Lower leg skin (tissue), 4 donors: ENCODE measurements around the gene CD28. TPM values are rescaled to one million over a fixed set of nuclear protein-coding genes. Genes with fewer than 3 reads are reported as not detected.

Experiments used
- DNase-seq, 2 donors: peaks; one replicate each; pipeline ENCODE4 v3.0.0-alpha.2; 2019; ENCODE audit warnings: low spot score in 2 of 2
- H3K4me3 ChIP-seq: fragments of 200-600 bp; sonication (generic); 2 replicates; pipeline ENCODE4 v1.5.1; 2017; ENCODE audit warnings: mild to moderate bottlenecking, low read depth; ENCODE audit not compliant: poor library complexity, severe bottlenecking
- CTCF ChIP-seq, 3 donors: fragments of 450-650 bp; IDR thresholded peaks; one replicate each; pipeline ENCODE4 v1.5.1; 2016; ENCODE audit warnings: antibody characterized with exemption in 3 of 3, mild to moderate bottlenecking in 3 of 3, moderate library complexity in 2 of 3
- POLR2A ChIP-seq, 2 donors: fragments of 450-650 bp; IDR thresholded peaks; one replicate each; pipeline ENCODE4 v1.6.1; 2016 to 2017; ENCODE audit warnings: antibody characterized with exemption in 2 of 2, mild to moderate bottlenecking in 1 of 2, moderate library complexity in 1 of 2
- WGBS, 2 donors: methylation state at CpG; one replicate each; pipeline ENCODE4 v1.1.5; 2018; 5-methylcytosine and 5-hydroxymethylcytosine counted together
- intact Hi-C: fragments of 100-400 bp; cut with DNase I; formaldehyde crosslinking; loops from one replicate; pipeline ENCODE4 v1.15.0; 2023; ENCODE audit warnings: low total_unique reads
- total RNA-seq, 4 donors: library from RNA; depleted of rRNA; stranded (reverse); fragments of >200 nt; gene quantifications; one replicate each; pipeline ENCODE4 v1.1.0, GENCODE V29; 2016

The CD28 gene
- total RNA-seq, 4 donors from 2014 or later, result 0.08 to 0.45 (median 0.31) TPM

GRCh38 chr2:203730076-203730729 lies 23.8 kb downstream of the CD28 start:
- no peak overlapping the region for H3K4me3 ChIP-seq
- 80 to 84% methylated on average over 4 of the region's 4 CpGs for WGBS, 2 donors
- intact Hi-C loops, result no loop called here
- DNase-seq, result no peak
- no peak for TF ChIP-seq CTCF (IDR thresholded peaks at IDR 0.05)
- no peak for TF ChIP-seq POLR2A (IDR thresholded peaks at IDR 0.05)

GRCh38 chr2:203730883-203731282 lies 24.4 kb downstream of the CD28 start:
- TF ChIP-seq CTCF (IDR thresholded peaks at IDR 0.05), result no peak
- no peak for TF ChIP-seq POLR2A (IDR thresholded peaks at IDR 0.05)
- DNase-seq, result no peak
- no peak overlapping the region for H3K4me3 ChIP-seq
- WGBS, 2 donors, result 60 to 71% methylated on average over 2 of the region's 2 CpGs
- intact Hi-C loops, result no loop called here

- whole genome bisulfite sequencing, 2 donors, result 83 to 88% methylated on average over 6 of the region's 6 CpGs
- DNase-seq, result no peak
- intact Hi-C loops, result no loop called here
- no peak overlapping the region for H3K4me3 ChIP-seq
- TF ChIP-seq POLR2A (IDR thresholded peaks at IDR 0.05), result no peak
- no peak for TF ChIP-seq CTCF (IDR thresholded peaks at IDR 0.05)
These were observed 25.9 kb downstream of the CD28 start for GRCh38 chr2:203732092-203732952.

- DNase-seq, result no peak
- H3K4me3 ChIP-seq, result no peak overlapping the region
- intact Hi-C loops, result no loop called here
- WGBS, 2 donors, result 93% methylated on average over 3 of the region's 3 CpGs
- TF ChIP-seq POLR2A (IDR thresholded peaks at IDR 0.05) (no peak), CTCF (IDR thresholded peaks at IDR 0.05) (no peak)
These were observed 26.6 kb downstream of the CD28 start for GRCh38 chr2:203732953-203733510.

- no peak for DNase-seq
- TF ChIP-seq POLR2A (IDR thresholded peaks at IDR 0.05) (no peak), CTCF (IDR thresholded peaks at IDR 0.05) (no peak)
- H3K4me3 ChIP-seq, result no peak overlapping the region
- 96 to 97% methylated on average over 1 of the region's 1 CpG for WGBS, 2 donors
- intact Hi-C loops, result no loop called here
These were observed 27.2 kb downstream of the CD28 start for GRCh38 chr2:203733684-203734083.
